Left lobe of liver (tissue), 2 donors: Measurements from ENCODE around the gene GMPR. TPM values are rescaled to one million over a fixed set of nuclear protein-coding genes. Genes with fewer than 3 reads are reported as not detected.

ENCODE experiments used
- ATAC-seq: fragments of 200-7000 bp; cut with Tn5 transposase; one replicate; pipeline ENCODE4 v1.9.1; 2020; ENCODE audit warnings: mild to moderate bottlenecking, moderate library complexity
- DNase-seq: peaks from one replicate; pipeline ENCODE4 v3.0.0-alpha.2; 2020; ENCODE audit warnings: low spot score
- total RNA-seq: library from RNA; stranded (reverse); gene quantifications from one replicate; pipeline ENCODE4 v1.2.1, GENCODE V29; 2021
- donor health status: DM: no; HTN: no; CAD: no; lungs with moderate emphysema.
- donor health status: DM: no; HTN: yes; CAD: no.

The GMPR gene
- total RNA-seq, 1 donor from 2014 or later: 4.3 TPM

GRCh38 chr6:16324606-16325225 lies 86.3 kb downstream of the GMPR start:
- ATAC-seq (no peak), DNase-seq (no peak)

GRCh38 chr6:16326531-16326930 lies 88.1 kb downstream of the GMPR start:
- DNase-seq: no peak
- no peak for ATAC-seq

GRCh38 chr6:16326971-16327776 lies 88.8 kb downstream of the GMPR start:
- ATAC-seq (no peak), DNase-seq (no peak)

GRCh38 chr6:16327777-16328325 lies 89.5 kb downstream of the GMPR start:
- DNase-seq: no peak
- ATAC-seq: no peak

GRCh38 chr6:16329233-16329632 lies 90.8 kb downstream of the GMPR start:
- no peak for DNase-seq
- ATAC-seq: no peak

GRCh38 chr6:16331384-16332174 lies 93.2 kb downstream of the GMPR start:
- peak; percentile 71 for ATAC-seq

GRCh38 chr6:16332175-16332542 lies 93.8 kb downstream of the GMPR start:
- peak; percentile 77 for DNase-seq
- peak; percentile 85 for ATAC-seq

More at GRCh38 chr6:16331384-16332174, 93.2 kb downstream of the GMPR start:
- DNase-seq: no peak

GRCh38 chr6:16333580-16333979 lies 95.2 kb downstream of the GMPR start:
- DNase-seq: peak; percentile 56
- peak; percentile 67 for ATAC-seq

GRCh38 chr6:16334671-16335070 lies 96.3 kb downstream of the GMPR start:
- ATAC-seq (peak; percentile 14), DNase-seq (no peak)

- ATAC-seq (no peak), DNase-seq (no peak)
Measured at GRCh38 chr6:16335176-16335575, 96.8 kb downstream of the GMPR start.

GRCh38 chr6:16336056-16336818 lies 97.8 kb downstream of the GMPR start:
- ATAC-seq: no peak

GRCh38 chr6:16336911-16337294 lies 98.5 kb downstream of the GMPR start:
- no peak for ATAC-seq
- no peak for DNase-seq

More at GRCh38 chr6:16336056-16336818, 97.8 kb downstream of the GMPR start:
- DNase-seq: no peak

GRCh38 chr6:16337295-16337975 lies 99.0 kb downstream of the GMPR start:
- ATAC-seq (peak; percentile 58), DNase-seq (peak; percentile 70)

- DNase-seq (no peak), ATAC-seq (no peak)
Measured at GRCh38 chr6:16338577-16339264, 100.3 kb downstream of the GMPR start.

GRCh38 chr6:16339265-16339587 lies 100.8 kb downstream of the GMPR start:
- ATAC-seq (no peak), DNase-seq (no peak)

- ATAC-seq (no peak), DNase-seq (no peak)
Measured at GRCh38 chr6:16343593-16343992, 105.2 kb downstream of the GMPR start.

GRCh38 chr6:16344756-16345155 lies 106.4 kb downstream of the GMPR start:
- no peak for DNase-seq
- no peak for ATAC-seq
